B cell (primary cell): ENCODE results near the gene ELK1.

Experiments used
- EZH2 ChIP-seq: IDR thresholded peaks from 2 replicates; pipeline ENCODE4 v1.6.1; 2012; ENCODE audit warnings: borderline replicate concordance, low read depth, mild to moderate bottlenecking, moderate library complexity, low read length; ENCODE audit not compliant: insufficient read depth, poor library complexity, severe bottlenecking
- TF ChIP-seq, protein P1 (sequence below): fragments of 200-600 bp; IDR thresholded peaks from one replicate; pipeline ENCODE4 v1.8.0; 2022; ENCODE audit warnings: antibody characterized with exemption, mild to moderate bottlenecking

DNA sequence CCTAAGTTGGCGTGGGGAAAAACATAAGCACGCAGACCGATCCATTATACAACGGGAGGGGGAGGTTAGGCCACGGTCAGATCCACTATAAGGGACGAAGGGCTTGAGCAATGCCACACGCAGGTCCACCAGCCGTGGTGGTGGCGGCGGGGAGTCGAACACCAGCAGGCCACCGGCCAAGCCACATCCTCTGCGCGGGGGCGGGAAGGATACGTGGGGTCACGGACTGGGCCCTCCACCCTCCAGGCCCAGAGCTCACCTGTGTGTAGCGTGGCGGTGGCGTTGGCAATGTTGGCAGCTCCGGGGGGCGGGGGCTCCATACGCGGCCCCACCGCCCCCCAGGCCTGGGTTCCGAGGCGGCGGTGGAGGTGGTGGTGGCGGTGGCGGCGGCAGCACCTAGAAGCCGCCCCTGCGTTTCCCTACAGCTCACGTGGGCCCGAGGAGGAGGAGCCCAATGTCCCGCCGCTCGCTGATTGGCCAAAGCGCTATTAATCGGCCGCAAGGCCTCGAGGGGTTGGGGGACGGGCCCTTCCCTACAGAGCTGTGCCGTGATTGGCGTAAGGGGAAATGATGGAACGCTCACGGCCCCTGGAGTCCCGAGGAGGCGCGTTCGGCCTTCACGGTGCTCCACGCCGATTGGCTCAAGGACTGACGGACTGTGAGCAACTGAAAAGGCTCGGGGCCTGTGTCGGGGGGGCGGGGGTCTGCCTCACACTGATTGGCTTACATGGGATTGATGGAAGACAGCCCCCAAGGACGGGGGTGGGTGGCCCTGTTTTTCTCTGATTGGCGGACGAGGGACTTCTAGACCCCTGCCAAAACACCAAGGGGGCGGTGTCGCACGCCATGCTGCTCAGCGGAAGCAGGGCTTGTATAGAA lies at the start of gene ELK1:
- TF ChIP-seq, protein P1, sequence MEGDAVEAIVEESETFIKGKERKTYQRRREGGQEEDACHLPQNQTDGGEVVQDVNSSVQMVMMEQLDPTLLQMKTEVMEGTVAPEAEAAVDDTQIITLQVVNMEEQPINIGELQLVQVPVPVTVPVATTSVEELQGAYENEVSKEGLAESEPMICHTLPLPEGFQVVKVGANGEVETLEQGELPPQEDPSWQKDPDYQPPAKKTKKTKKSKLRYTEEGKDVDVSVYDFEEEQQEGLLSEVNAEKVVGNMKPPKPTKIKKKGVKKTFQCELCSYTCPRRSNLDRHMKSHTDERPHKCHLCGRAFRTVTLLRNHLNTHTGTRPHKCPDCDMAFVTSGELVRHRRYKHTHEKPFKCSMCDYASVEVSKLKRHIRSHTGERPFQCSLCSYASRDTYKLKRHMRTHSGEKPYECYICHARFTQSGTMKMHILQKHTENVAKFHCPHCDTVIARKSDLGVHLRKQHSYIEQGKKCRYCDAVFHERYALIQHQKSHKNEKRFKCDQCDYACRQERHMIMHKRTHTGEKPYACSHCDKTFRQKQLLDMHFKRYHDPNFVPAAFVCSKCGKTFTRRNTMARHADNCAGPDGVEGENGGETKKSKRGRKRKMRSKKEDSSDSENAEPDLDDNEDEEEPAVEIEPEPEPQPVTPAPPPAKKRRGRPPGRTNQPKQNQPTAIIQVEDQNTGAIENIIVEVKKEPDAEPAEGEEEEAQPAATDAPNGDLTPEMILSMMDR = no peak
- no peak for TF ChIP-seq EZH2
